ENCODE results near the gene AKAP6. TPM values are rescaled to one million over a fixed set of nuclear protein-coding genes. Genes with fewer than 3 reads are reported as not detected.

AKAP6 gene
- total RNA-seq, 1 experiment from 2014 or later: 1.1 TPM

DNA sequence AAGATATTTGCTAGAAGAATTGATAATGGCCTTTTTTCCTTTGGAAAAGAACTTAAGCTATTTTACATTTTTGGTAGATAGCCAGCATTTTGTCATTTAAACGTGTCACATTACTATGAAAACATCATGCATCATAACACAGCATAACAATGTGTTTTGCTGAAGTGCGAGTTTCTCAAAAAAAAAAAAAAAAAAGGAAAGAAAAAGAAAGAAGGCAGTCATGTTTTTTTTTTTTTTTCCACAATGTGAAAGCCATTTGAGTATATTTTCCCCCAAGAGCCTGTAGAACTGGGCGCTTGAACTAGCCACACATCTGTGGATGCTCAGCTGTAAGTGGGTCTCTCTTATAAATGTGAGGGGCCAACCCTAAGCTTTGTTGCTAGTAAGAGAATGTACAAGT is 300.1 kb downstream of the AKAP6 start:
- DNase-seq: no peak
- Histone ChIP-seq H3K9ac (ENCODE audit: extremely low read depth, insufficient read length, low read length) (no peak overlapping the region), H4K8ac (replicated peaks; ENCODE audit: insufficient read length, low read depth, low read length) (no peak overlapping the region), H2BK15ac (ENCODE audit: low read depth, low read length) (no peak overlapping the region), H3K18ac (ENCODE audit: insufficient read length, low read depth, low read length) (no peak overlapping the region), H2BK120ac (ENCODE audit: low read depth, low read length, poor library complexity, severe bottlenecking) (no peak overlapping the region), H3K4ac (ENCODE audit: low read depth, low read length) (no peak overlapping the region), H3K14ac (ENCODE audit: insufficient read depth, low read length) (no peak overlapping the region), H3K79me1 (ENCODE audit: insufficient read depth, low read depth, low read length, poor library complexity, severe bottlenecking) (no peaks in the 10 kb centered on the region), H3K27me3 (ENCODE audit: insufficient read depth, low read length) (no peaks in the 10 kb centered on the region), H3K9me3 (ENCODE audit: control insufficient read depth, low read depth, low read length) (no peaks in the 10 kb centered on the region), H3K79me2 (ENCODE audit: insufficient read depth, low read length) (no peaks in the 10 kb centered on the region), H2AK5ac (ENCODE audit: insufficient read length, low read length) (no peak overlapping the region), H2BK5ac (ENCODE audit: insufficient read length, low read length) (no peak overlapping the region), H3K23me2 (ENCODE audit: insufficient read length, low read depth, low read length, poor library complexity, severe bottlenecking) (no peaks in the 10 kb centered on the region), H3K56ac (ENCODE audit: insufficient read length, low read depth, low read length) (no peak overlapping the region), H4K20me1 (ENCODE audit: control insufficient read depth, insufficient read depth, insufficient read length) (no peaks in the 10 kb centered on the region), H2AFZ (ENCODE audit: low read length) (no peak overlapping the region), H3K4me2 (ENCODE audit: insufficient read depth, insufficient read length, low read length) (no peak overlapping the region), H3K23ac (ENCODE audit: insufficient read length, low read depth, low read length) (no peak overlapping the region), H3K27ac (ENCODE audit: insufficient read length, low read depth, low read length) (no peak overlapping the region), H4K5ac (ENCODE audit: insufficient read length, low read depth, low read length) (no peak overlapping the region), H2BK12ac (ENCODE audit: insufficient read length, low read depth, low read length) (no peak overlapping the region), H3T11ph (ENCODE audit: low read length) (no peak overlapping the region), H3K4me1 (ENCODE audit: insufficient read depth, low read length) (no peaks in the 10 kb centered on the region), H4K91ac (ENCODE audit: insufficient read length, low read depth, low read length) (no peak overlapping the region), H2BK20ac (ENCODE audit: low read depth, low read length, poor library complexity, severe bottlenecking) (no peak overlapping the region)
- Mint-ChIP-seq H3K36me3 (ENCODE audit: insufficient read depth in 1 of 3, low read depth in 3 of 3) (no peaks in the 10 kb centered on the region), H3K27me3 (ENCODE audit: low read depth) (no peaks in the 10 kb centered on the region), H3K27ac (no peak overlapping the region), H3K4me1 (peaks cover 12 to 16% of the 10 kb centered on the region in 2 experiments), H3K9me3 (no peaks in the 10 kb centered on the region), H3K4me3 (no peak overlapping the region)
- TF ChIP-seq CTCF (conservative IDR thresholded peaks at IDR 0.05): no peak
- no CpG with 5 or more reads among the region's 3 CpGs for WGBS (ENCODE audit: extremely low coverage, insufficient read length, low lambda C conversion rate)

Data from H9 (cell line).